GM18951 (cell line): ENCODE measurements around the gene PAXIP1.

Experiments used
- POLR2A ChIP-seq: IDR thresholded peaks from 4 replicates; pipeline ENCODE4 v1.6.1; 2011; ENCODE audit warnings: mild to moderate bottlenecking; ENCODE audit not compliant: insufficient read length, insufficient read depth; ENCODE audit errors: extremely low read depth
- in situ Hi-C: fragments of 300-500 bp; cut with MboI; formaldehyde crosslinking; loops from one replicate; pipeline ENCODE4 v1.12.0; 2022; ENCODE audit warnings: low sequenced_read_pairs, mixed read lengths, inconsistent platforms; ENCODE audit not compliant: unreplicated experiment

The PAXIP1 gene

DNA sequence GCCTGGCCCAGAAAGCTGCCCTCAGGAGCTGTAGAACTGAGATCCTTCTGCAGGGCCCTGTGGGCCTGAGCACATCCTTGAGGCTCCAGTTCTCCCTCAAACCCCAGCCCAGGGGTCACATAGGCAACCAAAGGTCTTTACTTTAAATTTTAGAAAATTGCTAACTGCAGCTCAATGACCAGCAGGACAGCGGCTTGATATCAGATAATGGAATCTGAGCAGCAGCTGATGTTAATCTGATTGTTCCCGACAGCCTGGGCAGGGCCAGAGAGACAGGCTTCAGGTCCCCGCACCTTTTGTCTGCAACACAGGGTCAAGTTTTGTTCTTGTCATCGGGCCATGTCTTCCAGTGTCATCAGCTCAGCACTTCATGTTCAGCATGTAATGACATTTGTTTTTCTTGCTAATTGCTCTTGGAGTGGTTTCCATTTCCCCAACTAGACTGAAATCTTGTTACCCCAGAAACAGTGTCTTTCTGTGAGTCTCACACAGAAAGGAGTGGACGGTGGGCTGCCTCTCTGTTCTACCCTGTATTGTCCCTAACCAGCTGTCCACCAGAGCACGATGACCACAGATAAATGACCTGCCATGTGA lies 91.0 kb downstream of the PAXIP1 start:
- in situ Hi-C loops, result no loop called here
- no peak for TF ChIP-seq POLR2A

DNA sequence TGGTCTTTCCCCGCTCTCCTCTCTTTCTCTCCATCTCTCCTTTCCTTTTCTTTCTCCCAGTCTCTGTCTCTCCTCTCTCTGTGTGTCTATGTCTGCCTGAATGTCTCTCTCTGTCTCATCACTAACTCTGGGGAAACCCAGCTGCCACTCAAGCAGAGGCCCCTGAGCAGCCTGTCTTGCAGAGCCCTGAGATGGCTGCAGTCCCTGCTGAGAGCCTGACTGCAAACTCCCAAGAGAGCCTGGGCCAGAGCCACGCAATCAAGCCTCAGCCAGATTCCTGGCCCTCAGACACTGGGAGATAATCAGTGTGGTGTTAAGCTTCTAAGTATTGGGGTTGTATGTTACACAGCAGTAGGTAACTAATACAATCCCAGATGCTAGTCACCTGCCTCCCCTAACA lies 91.5 kb downstream of the PAXIP1 start:
- no peak for TF ChIP-seq POLR2A
- in situ Hi-C loops, result no loop called here

DNA sequence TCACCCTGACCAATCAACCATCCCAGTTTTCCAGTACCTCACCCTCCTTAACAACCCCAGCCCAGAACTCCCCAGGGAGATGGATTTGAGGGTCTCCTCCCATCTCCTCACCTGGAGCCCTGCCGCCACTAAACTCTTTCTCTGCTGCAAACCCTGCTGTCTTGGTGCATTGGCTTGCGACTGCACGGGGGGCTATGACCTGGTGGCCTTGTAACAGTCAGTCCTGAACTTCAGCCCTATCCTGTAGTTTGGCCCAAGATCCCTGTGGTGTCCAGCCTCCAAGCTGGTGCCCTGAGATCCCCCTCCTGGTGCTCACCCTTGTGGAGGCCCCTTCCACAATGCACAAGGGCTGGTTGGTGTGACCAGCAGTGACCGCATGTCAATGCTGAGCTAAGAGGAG lies 91.9 kb downstream of the PAXIP1 start:
- no peak for TF ChIP-seq POLR2A
- in situ Hi-C loops, result no loop called here

DNA sequence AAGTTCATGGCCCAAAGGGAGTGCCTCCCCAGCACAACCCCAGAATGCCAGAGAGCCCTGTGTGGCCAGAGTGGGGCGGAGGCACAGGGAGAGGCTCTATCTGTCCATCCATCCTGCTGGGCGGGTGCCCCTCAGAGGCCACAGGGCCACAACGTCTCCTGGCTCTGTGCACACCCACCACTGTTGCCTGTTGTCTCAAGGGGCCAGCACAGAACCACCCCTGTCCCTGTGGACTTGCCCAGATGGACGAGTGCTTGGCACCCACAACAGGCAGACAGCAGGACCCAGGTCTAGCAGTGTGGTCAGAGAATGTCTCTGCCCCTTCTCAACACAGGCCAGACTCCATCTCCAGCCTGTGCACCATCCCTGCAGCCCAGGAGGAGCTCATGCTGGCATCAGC lies 92.8 kb downstream of the PAXIP1 start:
- in situ Hi-C loops, result no loop called here
- TF ChIP-seq POLR2A, result no peak

DNA sequence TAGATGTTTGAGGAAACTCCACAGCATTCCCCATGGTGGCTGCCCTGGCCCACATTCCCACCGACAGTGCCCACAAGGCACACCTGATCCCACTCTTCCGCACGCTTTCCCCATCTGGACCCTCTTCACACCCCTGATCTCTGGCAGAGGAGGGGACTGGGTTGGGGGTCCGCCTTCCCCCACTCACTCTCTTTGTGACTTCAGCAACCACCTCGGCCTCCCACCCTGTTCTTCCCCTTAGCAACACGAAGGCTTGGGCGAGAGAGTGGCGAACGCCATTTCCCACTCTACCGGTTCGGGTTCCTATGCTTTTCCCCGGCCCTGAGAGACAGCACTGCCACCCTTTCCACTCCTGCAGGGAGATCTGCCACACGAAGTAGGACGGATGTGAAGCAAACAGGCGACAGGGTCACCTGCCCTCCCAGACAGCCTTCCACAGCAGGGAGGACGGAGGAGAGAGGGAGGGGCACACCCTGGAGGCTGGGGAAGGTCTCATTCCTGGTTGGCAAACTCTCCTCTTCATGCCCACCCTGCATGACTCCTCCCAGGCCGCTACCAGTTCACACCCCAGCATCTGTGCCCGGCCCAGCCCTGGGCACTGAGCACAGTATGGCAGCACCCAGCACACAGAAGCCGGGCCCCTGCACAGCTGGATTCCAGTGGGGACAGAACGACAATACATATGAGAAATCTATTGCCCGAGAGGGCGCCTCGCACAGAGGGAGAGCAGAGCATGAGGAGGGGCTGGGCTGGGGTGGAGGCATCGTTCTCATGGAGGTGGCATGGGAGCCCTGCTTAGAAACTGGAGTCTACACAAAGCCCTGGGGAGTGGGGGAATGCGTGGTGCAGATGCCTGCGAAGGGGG lies 93.5 kb downstream of the PAXIP1 start:
- in situ Hi-C loops, result no loop called here
- TF ChIP-seq POLR2A, result no peak

DNA sequence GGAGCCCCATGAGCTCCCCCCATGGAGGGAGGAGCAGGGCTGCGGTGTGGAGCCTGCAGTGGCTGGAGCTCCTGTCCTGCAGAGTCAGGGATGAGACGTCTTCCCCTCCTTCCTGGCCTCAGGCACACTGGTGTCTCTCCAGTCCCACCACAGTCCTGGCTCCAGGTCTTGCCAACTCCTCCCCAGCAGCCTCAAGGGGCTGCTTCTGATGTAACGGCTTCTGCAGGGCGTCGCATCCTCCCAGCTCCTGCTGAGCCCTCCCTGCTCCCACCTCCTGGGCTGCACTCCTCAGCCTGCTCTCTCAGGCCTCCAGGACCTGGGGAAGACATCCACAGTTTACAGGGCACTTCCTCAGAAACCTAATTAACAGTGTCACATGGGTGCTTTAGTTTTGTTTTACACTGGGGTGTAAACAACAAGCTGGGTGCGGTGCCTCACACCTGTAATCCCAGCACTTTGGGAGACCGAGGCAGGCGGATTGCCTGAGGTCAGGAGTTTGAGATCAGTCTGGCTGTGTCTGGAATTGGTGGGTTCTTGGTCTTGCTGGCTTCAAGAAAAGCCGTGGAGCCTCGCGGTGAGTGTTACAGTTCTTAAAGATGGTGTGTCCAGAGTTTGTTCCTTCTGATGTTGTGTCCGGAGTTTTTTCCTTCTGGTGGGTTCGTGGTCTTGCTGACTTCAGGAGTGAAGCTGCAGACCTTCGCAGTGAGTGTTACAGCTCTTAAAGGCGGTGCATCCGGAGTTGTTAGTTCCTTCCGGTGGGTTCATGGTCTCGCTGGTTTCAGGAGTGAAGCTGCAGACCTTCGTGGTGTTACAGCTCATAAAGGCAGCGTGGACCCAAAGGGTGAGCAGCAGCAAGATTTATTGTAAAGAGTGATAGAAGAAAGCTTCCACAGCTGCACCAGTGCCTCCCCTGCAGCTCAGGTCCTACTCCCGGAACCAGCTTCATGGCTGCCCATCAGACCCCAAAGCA lies 95.0 kb downstream of the PAXIP1 start:
- no peak for TF ChIP-seq POLR2A
- in situ Hi-C loops, result no loop called here

DNA sequence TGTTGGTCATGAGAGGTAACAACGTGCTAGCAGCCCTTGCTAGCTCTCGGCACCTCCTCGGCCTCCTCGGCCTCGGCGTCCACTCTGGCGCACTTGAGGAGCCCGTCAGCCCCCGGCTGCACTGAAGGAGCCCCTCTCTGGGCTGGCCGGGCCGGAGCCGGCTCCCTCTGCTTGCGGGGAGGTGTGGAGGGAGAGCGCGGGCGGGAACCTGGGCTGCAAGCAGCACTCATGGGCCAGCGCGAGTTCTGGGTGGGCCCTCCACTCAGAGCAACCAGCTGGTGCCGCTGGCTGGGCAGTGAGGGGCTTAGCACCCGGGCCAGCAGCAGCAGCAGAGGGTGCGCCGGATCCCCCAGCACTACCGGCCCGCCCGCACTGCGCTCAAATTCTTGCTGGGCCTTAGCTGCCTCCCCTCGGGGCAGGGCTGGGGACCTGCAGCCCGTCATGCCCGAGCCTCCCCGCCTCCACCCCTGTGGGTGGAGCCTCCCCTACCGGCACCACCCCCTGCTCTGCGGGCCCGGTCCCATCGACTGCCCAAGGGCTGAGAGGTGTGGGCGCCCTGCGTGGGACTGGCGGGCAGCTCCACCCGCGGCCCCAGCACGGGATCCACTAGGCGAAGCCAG lies 96.1 kb downstream of the PAXIP1 start:
- in situ Hi-C loops, result no loop called here

DNA sequence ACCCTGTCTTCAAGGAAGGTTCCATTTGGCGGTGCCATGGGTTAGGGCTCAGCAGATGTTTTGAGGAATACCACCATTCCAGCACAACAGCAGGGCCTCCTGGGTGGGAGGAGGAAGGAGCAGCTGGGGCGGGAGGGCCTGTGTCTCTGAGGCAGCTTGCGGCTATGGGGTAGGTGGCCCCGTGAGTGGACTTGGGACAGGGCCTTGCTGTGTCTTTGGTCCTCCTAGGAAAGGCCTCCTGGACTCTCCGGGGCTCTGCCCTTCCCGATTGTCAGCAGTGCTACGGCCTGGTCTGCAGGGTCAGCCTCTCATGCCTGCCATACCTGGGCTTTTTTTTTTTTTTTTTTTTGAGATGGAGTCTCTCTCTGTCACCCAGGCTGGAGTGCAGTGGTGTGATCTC lies 96.7 kb downstream of the PAXIP1 start:
- in situ Hi-C loops, result no loop called here
- TF ChIP-seq POLR2A, result no peak

More for the DNA sequence above, 96.1 kb downstream of the PAXIP1 start:
- TF ChIP-seq POLR2A, result no peak

DNA sequence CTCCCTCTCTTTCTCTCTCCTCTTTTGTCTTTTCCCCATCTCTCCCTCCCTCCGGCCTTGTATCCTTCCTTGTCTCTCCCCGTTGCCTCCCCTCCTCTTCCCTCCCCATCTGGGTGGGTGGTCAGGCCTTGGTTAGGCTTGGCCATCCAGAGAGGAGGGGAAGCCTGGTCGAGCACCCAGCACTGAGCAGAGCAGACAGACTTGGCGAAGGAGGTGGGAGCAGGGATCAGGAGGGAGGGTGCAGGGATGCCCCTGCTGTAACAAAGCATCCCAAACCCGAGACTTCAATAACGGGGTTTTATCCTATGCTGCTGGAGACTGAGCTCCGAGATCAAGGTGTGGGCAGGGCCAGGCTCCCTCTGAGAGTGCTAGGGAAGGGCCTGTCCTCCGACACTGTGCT lies 97.3 kb downstream of the PAXIP1 start:
- in situ Hi-C loops, result no loop called here

DNA sequence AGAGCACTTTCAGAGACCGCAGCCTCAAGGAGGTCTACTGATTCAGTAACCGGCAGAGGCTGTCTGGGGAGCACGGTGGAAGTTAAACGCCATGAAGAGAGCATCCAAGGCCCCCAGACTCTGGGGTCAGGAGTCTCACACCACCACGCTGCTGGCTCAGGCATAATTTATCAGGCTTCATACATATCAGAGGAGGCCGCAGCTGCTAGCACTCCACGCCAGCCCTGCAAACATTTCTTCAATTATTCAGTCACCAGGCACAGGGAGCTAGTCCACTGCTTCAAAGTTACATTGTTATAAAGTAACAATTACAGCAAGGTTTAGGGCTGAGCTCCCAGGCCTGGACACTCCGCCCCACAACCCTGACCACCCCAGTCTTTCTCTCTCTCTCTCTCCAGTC lies 97.8 kb downstream of the PAXIP1 start:
- TF ChIP-seq POLR2A, result no peak
- in situ Hi-C loops, result no loop called here

More for the DNA sequence above, 97.3 kb downstream of the PAXIP1 start:
- no peak for TF ChIP-seq POLR2A

DNA sequence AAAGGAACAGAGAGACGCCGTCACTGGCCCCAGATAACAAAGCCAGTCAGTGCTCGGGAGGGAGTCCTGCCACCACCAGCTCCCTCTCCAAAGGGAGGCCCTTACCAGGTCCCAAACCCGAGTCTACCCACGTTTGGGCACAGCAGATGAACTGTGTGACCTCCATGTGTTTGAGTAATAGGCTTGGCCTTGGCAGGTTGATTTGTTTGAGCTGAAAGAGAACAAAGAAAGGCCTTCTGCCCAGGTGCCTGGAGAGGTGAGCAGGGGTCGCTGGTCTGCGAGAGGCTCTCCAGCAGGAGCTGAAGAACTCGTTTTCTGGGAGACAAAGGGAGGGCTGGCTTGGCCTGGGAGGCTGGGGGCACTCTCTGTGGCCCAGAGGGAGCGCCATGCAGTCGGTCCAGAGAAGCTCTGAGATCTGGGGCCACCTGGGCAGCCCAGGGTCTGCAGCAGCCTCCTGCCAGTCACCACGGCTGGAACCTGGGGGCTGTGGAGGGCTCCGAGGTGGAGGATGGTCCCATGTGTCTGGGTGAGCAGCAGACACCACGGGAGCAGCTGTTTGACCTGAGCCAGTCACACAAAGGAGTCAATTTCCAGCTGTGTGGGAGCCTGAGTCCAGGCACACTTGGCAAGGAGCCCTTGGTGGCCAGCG lies 99.7 kb downstream of the PAXIP1 start:
- in situ Hi-C loops, result no loop called here
- TF ChIP-seq POLR2A, result no peak

DNA sequence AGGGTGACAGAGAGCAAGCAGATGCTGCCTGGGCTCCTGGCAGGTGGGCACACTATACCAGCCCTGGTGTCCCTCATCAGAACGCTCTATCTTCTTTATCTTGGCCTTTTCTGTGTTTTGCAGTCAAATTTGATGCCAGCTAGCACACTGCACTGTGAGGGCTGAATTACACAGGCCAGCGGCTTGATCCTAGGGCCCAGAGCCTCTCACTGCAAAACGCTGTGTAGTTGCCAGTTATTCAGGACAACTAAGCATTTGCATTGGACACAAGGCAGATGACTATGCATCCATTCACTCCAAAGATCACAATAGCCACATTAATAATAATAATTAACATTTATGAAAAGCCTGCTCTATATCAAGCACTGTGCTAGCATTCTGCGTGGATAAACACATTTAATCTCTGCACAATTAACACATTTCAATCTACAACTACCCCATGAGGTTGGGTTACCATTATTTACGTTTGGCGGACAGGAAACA lies 100.3 kb downstream of the PAXIP1 start:
- in situ Hi-C loops, result no loop called here
- no peak for TF ChIP-seq POLR2A
